MM.1S (cell line): ENCODE results near the gene EVX1.

Experiments used
- CTCF ChIP-seq: fragments of 300-600 bp; sonication (generic); IDR thresholded peaks from 2 replicates; pipeline ENCODE4 v1.5.1; 2016; ENCODE audit warnings: antibody characterized with exemption, low read length, mixed read lengths
- EZH2 ChIP-seq: fragments of 300-600 bp; sonication (generic); optimal IDR thresholded peaks from 2 replicates; pipeline ENCODE3; 2017; ENCODE audit warnings: low read depth, mild to moderate bottlenecking, antibody characterized with exemption, low read length, mixed read lengths
- EZH2phosphoT487 ChIP-seq: fragments of 300-600 bp; sonication (generic); IDR thresholded peaks from 2 replicates; pipeline ENCODE4 v1.6.1; 2018; ENCODE audit warnings: antibody characterized with exemption, low read length

GRCh38 chr7:27200761-27201579, 41.6 kb upstream of the EVX1 start:
- TF ChIP-seq EZH2phosphoT487: no peak
- no peak for TF ChIP-seq CTCF
- TF ChIP-seq EZH2: no peak
